Activated naive CD8-positive, alpha-beta T cell (primary cell): ENCODE measurements around the gene SMYD1.

Experiments used
- H3K27ac Mint-ChIP-seq: one replicate; pipeline ENCODE4 v1.8.0; 2021; ENCODE audit warnings: mixed read lengths
- H3K27me3 Mint-ChIP-seq: one replicate; pipeline ENCODE4 v1.8.0; 2021; ENCODE audit warnings: mixed read lengths
- H3K36me3 Mint-ChIP-seq: one replicate; pipeline ENCODE4 v1.8.0; 2021; ENCODE audit warnings: mixed read lengths
- H3K4me1 Mint-ChIP-seq: one replicate; pipeline ENCODE4 v1.8.0; 2021; ENCODE audit warnings: low read depth, mixed read lengths
- H3K4me3 Mint-ChIP-seq: one replicate; pipeline ENCODE4 v1.8.0; 2021; ENCODE audit warnings: mild to moderate bottlenecking, mixed read lengths
- H3K9me3 Mint-ChIP-seq: one replicate; pipeline ENCODE4 v1.8.0; 2021; ENCODE audit warnings: low read depth, mixed read lengths

Gene SMYD1

DNA sequence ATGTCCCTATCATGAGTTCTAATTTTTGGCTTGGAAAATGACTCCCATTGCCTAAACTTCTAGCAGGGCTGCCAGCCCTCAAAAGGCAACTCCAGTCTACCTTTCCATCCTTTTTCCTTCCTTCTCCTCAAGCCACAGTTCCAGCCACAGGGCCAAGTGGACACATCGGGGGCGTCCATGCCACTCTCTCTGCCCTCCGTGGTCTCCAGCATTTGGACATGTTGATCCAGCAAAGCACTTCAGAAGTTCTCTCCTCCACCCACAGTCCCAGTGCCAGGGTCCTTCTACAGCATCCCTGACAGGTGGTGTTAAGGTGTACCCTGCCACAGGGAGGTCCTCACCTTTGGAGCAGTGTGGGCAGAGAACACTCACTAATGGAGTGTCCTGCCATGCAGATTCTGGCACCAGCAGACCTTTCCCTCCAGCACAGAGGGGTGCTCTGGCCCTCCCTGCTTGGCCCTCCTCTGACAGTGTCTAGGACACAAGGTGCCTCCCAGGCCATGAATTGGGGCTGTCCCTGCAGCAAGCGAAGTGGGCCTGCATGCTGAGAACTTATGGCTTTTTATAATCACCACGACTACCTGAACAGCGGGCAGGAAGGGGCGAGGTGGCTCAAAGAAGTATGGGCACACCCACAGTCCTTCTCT, 61.8 kb downstream of the SMYD1 start:
- Mint-ChIP-seq H3K9me3 (no peaks in the 10 kb centered on the region), H3K4me1 (no peaks in the 10 kb centered on the region), H3K27me3 (peaks cover 3% of the 10 kb centered on the region), H3K4me3 (no peak overlapping the region), H3K27ac (no peak overlapping the region), H3K36me3 (no peaks in the 10 kb centered on the region)

DNA sequence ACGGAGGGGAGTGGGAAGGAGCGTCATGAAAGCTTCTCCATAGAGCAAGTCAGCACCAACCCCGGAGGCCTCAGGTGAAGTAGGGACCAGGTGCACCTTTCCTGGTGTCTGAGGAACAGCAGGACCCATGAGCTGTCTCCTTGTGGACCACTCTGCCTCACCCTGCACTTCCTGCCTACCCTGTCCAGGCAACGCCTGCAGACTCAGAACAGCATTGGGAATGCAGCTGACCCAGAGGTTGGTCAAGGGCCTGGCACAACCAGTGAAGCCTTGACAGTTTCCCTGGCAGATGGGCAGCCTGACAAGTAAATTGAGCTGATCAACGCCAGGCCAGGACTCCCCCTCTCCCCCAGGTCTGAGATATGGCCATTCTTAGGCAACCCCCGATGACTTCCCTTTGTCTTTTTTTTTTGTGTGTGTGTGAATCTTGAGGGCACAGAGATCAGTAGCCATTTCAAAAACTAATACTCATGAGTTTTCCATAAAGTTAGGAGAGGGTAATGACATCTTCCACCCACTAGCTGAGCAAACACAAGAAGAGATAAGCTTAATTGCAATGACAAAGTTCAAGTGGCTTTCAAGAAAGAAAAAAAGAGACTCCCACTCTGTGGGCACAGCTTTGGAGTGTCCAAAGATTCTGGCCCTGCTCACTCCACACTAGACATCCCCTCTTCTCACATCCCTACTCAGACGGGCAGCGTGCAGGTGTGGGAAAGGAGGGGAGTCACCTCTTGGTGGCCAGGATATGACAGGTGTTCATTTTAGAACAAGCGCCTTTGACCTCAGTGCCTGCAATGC, 63.8 kb downstream of the SMYD1 start:
- Mint-ChIP-seq H3K27ac (no peak overlapping the region), H3K27me3 (peaks cover 4% of the 10 kb centered on the region), H3K4me1 (no peaks in the 10 kb centered on the region), H3K4me3 (no peak overlapping the region), H3K36me3 (no peaks in the 10 kb centered on the region), H3K9me3 (no peaks in the 10 kb centered on the region)

DNA sequence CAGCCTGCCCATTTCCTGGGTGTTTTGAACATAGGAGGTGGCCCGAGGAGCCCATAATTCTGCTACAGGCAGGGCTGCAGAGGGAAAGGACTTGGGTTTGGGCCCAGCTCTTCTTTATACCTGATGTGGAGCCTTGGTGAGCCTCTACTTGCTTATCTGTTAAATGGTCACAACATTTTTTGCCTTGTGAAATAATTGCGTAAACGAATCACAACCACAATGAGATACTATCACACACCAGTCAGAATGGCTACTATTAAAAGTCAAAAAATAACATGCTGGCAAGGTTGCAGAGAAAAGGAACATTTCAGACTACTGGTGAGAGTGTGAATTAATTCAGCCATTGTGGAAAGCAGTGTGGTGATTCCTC, 64.4 kb downstream of the SMYD1 start:
- H3K27ac Mint-ChIP-seq = no peak overlapping the region
- H3K27me3 Mint-ChIP-seq = peaks cover 4% of the 10 kb centered on the region
- no peak overlapping the region for H3K4me3 Mint-ChIP-seq
- no peaks in the 10 kb centered on the region for H3K4me1 Mint-ChIP-seq
- no peaks in the 10 kb centered on the region for H3K36me3 Mint-ChIP-seq
- no peaks in the 10 kb centered on the region for H3K9me3 Mint-ChIP-seq

DNA sequence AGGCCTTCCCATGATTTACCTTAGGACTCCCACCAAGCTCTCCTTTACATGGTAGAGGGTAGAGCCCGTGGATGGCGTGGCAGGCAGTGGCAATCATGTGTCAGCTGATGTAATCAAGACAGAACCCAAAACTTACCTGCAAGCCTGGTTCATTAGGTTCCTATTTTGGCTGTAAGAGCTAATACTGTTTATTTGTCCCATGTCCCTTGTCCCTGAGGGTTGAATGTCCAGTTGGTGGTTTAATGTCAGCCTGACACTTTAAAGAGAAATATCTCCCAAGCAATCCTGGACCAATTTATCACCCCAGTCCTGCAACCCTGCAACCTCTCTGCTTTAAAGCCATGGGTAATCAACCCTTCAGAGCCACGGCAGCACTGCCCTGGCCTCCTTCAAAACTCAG, 66.2 kb downstream of the SMYD1 start:
- no peaks in the 10 kb centered on the region for H3K9me3 Mint-ChIP-seq

GRCh38 chr2:88136817-88137216, 69.2 kb downstream of the SMYD1 start:
- Mint-ChIP-seq H3K27ac (no peak overlapping the region), H3K9me3 (peaks cover 2% of the 10 kb centered on the region), H3K4me1 (no peaks in the 10 kb centered on the region), H3K4me3 (no peak overlapping the region), H3K27me3 (peaks cover 6% of the 10 kb centered on the region), H3K36me3 (no peaks in the 10 kb centered on the region)

More for the DNA sequence above, 66.2 kb downstream of the SMYD1 start:
- H3K27ac Mint-ChIP-seq = no peak overlapping the region
- no peaks in the 10 kb centered on the region for H3K36me3 Mint-ChIP-seq
- no peaks in the 10 kb centered on the region for H3K4me1 Mint-ChIP-seq
- no peak overlapping the region for H3K4me3 Mint-ChIP-seq
- H3K27me3 Mint-ChIP-seq = peaks cover 4% of the 10 kb centered on the region

- Mint-ChIP-seq H3K27ac (no peak overlapping the region), H3K9me3 (peaks cover 4% of the 10 kb centered on the region), H3K27me3 (peaks cover 6% of the 10 kb centered on the region), H3K4me3 (no peak overlapping the region), H3K36me3 (no peaks in the 10 kb centered on the region), H3K4me1 (no peaks in the 10 kb centered on the region)
Measured at GRCh38 chr2:88137833-88138232, 70.2 kb downstream of the SMYD1 start.

DNA sequence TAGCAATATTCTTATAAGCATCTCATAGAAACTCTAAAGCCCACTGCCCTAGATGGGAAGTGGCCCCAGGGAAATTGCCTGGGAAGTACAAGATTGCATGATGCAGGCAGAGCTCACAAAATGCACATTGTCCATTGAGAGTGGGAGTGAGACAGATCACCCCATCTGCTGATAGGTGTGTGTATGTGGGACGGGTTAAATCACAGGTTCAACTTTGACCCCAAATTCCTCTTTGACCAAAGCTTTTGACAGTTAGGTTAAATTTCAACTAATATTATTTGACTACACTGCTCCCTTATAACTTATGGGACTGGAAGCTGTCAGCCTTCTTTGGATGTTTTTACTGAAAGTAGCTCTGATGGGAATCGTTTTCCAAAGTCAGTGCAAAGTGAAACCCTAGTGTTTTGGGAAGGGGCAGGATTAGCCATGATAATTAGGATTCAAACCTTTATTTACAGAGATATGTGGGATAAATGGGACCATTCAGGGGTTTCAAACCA, 71.6 kb downstream of the SMYD1 start:
- H3K36me3 Mint-ChIP-seq = peaks cover 2% of the 10 kb centered on the region
- no peaks in the 10 kb centered on the region for H3K4me1 Mint-ChIP-seq
- no peak overlapping the region for H3K4me3 Mint-ChIP-seq
- no peak overlapping the region for H3K27ac Mint-ChIP-seq
- peaks cover 4% of the 10 kb centered on the region for H3K9me3 Mint-ChIP-seq
- peaks cover 9% of the 10 kb centered on the region for H3K27me3 Mint-ChIP-seq

DNA sequence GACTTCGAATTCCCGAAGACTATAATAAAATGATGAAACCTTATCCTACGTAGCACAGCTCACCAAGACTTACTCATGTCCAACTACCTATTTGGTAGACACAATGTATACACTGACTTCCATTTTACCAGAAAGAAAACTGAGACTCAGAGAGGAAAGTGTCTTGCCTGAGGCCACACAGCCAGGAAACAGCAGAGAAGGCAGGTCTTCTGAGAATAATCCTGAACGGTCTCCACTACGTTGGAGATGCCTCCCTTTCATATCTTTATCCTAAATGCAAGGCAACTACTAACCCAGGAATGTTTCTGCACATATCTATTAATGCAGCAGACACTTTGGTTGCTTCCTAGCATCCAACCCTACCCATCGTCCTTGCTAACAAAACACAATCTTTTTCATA, 72.2 kb downstream of the SMYD1 start:
- H3K27ac Mint-ChIP-seq = no peak overlapping the region
- H3K4me1 Mint-ChIP-seq = no peaks in the 10 kb centered on the region
- H3K36me3 Mint-ChIP-seq = peaks cover 2% of the 10 kb centered on the region
- H3K27me3 Mint-ChIP-seq = peaks cover 9% of the 10 kb centered on the region
- no peak overlapping the region for H3K4me3 Mint-ChIP-seq
- H3K9me3 Mint-ChIP-seq = peaks cover 4% of the 10 kb centered on the region

DNA sequence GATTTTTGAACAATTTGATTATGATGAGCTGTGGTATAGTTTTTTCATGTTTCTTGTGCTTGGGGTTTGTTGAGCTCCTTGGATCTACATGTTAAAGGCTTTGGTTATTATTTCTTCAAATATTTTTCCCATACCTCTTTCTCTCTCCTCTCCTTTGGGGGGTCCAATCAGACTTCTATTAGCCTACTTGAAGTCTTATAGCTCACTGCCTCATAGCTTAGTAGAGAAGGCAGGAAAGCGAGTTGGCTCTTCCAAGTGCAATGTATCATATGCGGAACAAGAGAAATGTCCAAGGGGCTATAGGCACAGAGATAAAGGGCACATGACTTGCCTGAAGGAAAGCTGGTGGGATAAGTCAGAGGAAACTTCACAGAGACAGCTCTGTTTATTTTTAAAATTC, 74.3 kb downstream of the SMYD1 start:
- peaks cover 4% of the 10 kb centered on the region for H3K9me3 Mint-ChIP-seq
- no peak overlapping the region for H3K4me3 Mint-ChIP-seq
- no peak overlapping the region for H3K27ac Mint-ChIP-seq
- H3K4me1 Mint-ChIP-seq = no peaks in the 10 kb centered on the region
- peaks cover 2% of the 10 kb centered on the region for H3K36me3 Mint-ChIP-seq
- H3K27me3 Mint-ChIP-seq = peaks cover 9% of the 10 kb centered on the region

GRCh38 chr2:88144271-88144670, 76.6 kb downstream of the SMYD1 start:
- Mint-ChIP-seq H3K36me3 (peaks cover 5% of the 10 kb centered on the region), H3K4me1 (no peaks in the 10 kb centered on the region), H3K27me3 (peaks cover 9% of the 10 kb centered on the region), H3K9me3 (peaks cover 16% of the 10 kb centered on the region), H3K27ac (no peak overlapping the region), H3K4me3 (no peak overlapping the region)

DNA sequence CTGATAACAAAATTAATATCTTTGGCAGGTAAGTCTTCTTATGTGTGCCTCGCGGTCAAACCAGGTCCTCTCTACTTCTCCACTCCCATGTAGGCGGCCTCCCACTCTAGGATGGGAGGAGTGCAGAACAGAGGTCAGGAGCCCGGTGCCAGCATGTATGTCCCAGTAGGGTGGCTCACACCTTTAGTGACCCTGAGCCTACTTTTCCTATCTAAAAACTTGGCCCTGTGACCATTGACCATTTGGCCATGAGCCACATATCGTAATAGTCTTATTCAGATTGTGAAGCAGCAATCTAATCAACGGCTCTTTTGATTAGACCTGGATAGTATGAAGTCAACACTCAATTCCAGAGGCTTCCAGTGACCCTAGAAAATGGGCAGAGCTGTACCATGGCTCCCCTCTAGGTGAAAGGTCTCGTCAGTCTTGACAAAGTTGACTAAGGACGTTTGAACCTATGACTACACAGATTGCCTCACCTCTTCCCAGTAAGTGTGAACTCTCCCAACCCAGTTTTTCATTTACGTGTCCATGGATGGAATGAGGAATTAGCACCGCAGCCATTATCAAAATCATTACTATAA, 77.4 kb downstream of the SMYD1 start:
- peaks cover 18% of the 10 kb centered on the region for H3K9me3 Mint-ChIP-seq
- H3K27ac Mint-ChIP-seq = no peak overlapping the region
- H3K4me3 Mint-ChIP-seq = no peak overlapping the region
- no peaks in the 10 kb centered on the region for H3K4me1 Mint-ChIP-seq
- peaks cover 8% of the 10 kb centered on the region for H3K27me3 Mint-ChIP-seq
- H3K36me3 Mint-ChIP-seq = peaks cover 5% of the 10 kb centered on the region

DNA sequence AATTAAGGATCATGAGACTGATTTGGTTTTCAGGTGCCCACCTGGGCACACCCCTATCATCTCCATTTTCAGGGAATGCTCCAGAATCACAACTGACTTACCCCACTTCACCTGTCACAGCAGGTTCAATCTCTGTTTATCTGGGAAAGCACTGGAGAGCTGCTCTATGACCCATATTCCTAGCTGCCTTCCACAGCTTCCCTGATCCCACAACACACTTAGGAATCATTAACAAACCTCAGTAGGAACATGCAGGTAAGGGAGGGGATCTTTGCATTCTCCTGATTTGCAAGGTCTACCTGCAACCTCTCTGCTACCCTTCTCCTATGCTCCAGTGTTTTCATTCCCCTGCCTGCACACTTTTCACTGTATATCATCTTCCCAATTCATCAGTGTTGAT, 79.0 kb downstream of the SMYD1 start:
- Mint-ChIP-seq H3K4me1 (no peaks in the 10 kb centered on the region), H3K9me3 (peaks cover 18% of the 10 kb centered on the region), H3K27me3 (peaks cover 8% of the 10 kb centered on the region), H3K36me3 (peaks cover 5% of the 10 kb centered on the region), H3K4me3 (no peak overlapping the region), H3K27ac (no peak overlapping the region)

- Mint-ChIP-seq H3K27me3 (peaks cover 8% of the 10 kb centered on the region), H3K9me3 (peaks cover 16% of the 10 kb centered on the region), H3K4me1 (no peaks in the 10 kb centered on the region), H3K27ac (no peak overlapping the region), H3K4me3 (no peak overlapping the region), H3K36me3 (peaks cover 5% of the 10 kb centered on the region)
Measured at GRCh38 chr2:88147145-88147544, 79.5 kb downstream of the SMYD1 start.

- Mint-ChIP-seq H3K9me3 (peaks cover 30% of the 10 kb centered on the region), H3K27me3 (peaks cover 5% of the 10 kb centered on the region), H3K4me1 (no peaks in the 10 kb centered on the region), H3K27ac (no peak overlapping the region), H3K4me3 (no peak overlapping the region), H3K36me3 (peaks cover 10% of the 10 kb centered on the region)
Measured at GRCh38 chr2:88148929-88149438, 81.4 kb downstream of the SMYD1 start.

DNA sequence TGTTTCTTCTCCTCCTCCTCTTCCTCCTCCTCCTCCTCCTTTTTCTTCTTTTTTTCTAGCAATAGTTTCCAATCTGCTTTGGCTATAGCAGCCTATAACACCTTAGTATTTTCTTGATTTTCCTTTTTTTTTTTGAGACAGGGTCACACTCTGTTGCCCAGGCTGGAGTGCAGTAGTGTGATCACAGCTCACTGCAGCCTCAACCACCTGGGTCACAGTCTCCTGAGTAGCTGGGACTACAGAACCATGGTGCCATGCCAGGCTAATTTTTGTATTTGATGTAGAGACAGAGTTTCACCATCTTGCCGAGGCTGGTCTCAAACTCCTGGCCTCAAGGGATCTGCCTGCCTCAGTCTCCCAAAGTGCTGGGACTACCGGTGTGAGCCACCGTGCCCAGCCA, 91.9 kb downstream of the SMYD1 start:
- no peak overlapping the region for H3K27ac Mint-ChIP-seq
- no peaks in the 10 kb centered on the region for H3K4me1 Mint-ChIP-seq
- no peak overlapping the region for H3K4me3 Mint-ChIP-seq
- peaks cover 2% of the 10 kb centered on the region for H3K27me3 Mint-ChIP-seq
- H3K9me3 Mint-ChIP-seq = no peaks in the 10 kb centered on the region
- H3K36me3 Mint-ChIP-seq = no peaks in the 10 kb centered on the region
